GM12872 (cell line): ENCODE data around the gene GMPPA.

Experiments
- CTCF ChIP-seq: IDR thresholded peaks from 3 replicates; pipeline ENCODE4 v1.5.1; 2011; ENCODE audit warnings: low read depth, mild to moderate bottlenecking, low read length, moderate library complexity; ENCODE audit not compliant: insufficient read depth

GMPPA gene

GRCh38 chr2:219457784-219458369, 40.8 kb upstream of the GMPPA start:
- peak; percentile 50 for TF ChIP-seq CTCF

GRCh38 chr2:219458996-219459395, 39.7 kb upstream of the GMPPA start:
- TF ChIP-seq CTCF: no peak

- TF ChIP-seq CTCF: peak; percentile 99
Observed at GRCh38 chr2:219459460-219460311, 39.0 kb upstream of the GMPPA start.

- no peak for TF ChIP-seq CTCF
Observed at GRCh38 chr2:219460424-219460926, 38.2 kb upstream of the GMPPA start.

- TF ChIP-seq CTCF: no peak
Observed at GRCh38 chr2:219461047-219461514, 37.6 kb upstream of the GMPPA start.

- no peak for TF ChIP-seq CTCF
Observed at GRCh38 chr2:219461669-219462068, 37.0 kb upstream of the GMPPA start.

- no peak for TF ChIP-seq CTCF
Observed at GRCh38 chr2:219462349-219462748, 36.3 kb upstream of the GMPPA start.
